AG04450 (cell line): ENCODE data around the gene OTULINL. TPM values are rescaled to one million over a fixed set of nuclear protein-coding genes. Genes with fewer than 3 reads are reported as not detected.

Source experiments
- CTCF ChIA-PET: fragments of 300-600, 350-600 bp; formaldehyde crosslinking; extraction: SDS; loops from one replicate; lab custom pipeline; 2022; ENCODE audit warnings: antibody characterized with exemption, inconsistent platforms; lab: Charles Lee
- POLR2A ChIA-PET: fragments of 350-600 bp; formaldehyde crosslinking; extraction: SDS; loops from one replicate; lab custom pipeline; 2021; ENCODE audit warnings: antibody characterized with exemption, inconsistent platforms; lab: Yijun Ruan, JAX
- DNase-seq: peaks from one replicate; pipeline ENCODE4 v3.0.0-alpha.2; 2011; ENCODE audit warnings: low read depth, low spot score
- H3K27ac ChIP-seq: one replicate; pipeline ENCODE4 v1.5.1; 2012; ENCODE audit warnings: low read depth, low read length, control low read depth
- H3K27me3 ChIP-seq: one replicate; pipeline ENCODE4 v1.6.0; 2012; ENCODE audit warnings: low read length; ENCODE audit not compliant: control insufficient read depth, insufficient read depth
- H3K4me3 ChIP-seq: 2 replicates; pipeline ENCODE4 v1.5.1; 2011; ENCODE audit warnings: mild to moderate bottlenecking, low read depth, low read length, control low read depth
- H3K9me3 ChIP-seq: 2 replicates; pipeline ENCODE4 v1.5.1; 2012; ENCODE audit warnings: low read length; ENCODE audit not compliant: control insufficient read depth, insufficient read depth
- polyA plus RNA-seq: library from polyadenylated mRNA; depleted of rRNA; stranded (reverse); fragments of >200 nt; gene quantifications from 2 replicates; pipeline ENCODE4 v1.2.3, GENCODE V29; 2011
- TF ChIP-seq, protein P1 (sequence below): IDR thresholded peaks from 2 replicates; pipeline ENCODE4 v1.5.1; 2011; ENCODE audit warnings: low read depth, low read length, control low read depth, inconsistent platforms

OTULINL gene
- polyA plus RNA-seq, 1 experiment, result 0.21 TPM

DNA sequence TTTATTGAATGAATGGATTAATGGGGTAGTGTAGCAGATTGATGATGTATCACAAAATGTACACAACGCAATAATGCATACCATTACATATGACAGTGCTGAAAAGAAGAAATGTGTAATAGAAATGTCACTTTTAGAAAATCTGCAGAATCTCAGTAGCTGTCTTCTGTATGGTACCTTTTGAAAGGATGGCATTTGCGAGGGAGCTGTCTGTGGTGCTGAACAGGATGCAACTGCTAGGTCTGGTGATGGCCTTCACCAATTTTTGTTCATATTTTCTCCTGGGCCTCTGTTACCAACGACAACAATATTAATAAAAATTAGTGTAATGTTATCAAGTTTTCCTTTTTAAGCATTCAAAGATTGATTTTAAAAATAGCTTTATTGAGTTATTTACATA, 46.8 kb downstream of the OTULINL start:
- TF ChIP-seq, protein P1, sequence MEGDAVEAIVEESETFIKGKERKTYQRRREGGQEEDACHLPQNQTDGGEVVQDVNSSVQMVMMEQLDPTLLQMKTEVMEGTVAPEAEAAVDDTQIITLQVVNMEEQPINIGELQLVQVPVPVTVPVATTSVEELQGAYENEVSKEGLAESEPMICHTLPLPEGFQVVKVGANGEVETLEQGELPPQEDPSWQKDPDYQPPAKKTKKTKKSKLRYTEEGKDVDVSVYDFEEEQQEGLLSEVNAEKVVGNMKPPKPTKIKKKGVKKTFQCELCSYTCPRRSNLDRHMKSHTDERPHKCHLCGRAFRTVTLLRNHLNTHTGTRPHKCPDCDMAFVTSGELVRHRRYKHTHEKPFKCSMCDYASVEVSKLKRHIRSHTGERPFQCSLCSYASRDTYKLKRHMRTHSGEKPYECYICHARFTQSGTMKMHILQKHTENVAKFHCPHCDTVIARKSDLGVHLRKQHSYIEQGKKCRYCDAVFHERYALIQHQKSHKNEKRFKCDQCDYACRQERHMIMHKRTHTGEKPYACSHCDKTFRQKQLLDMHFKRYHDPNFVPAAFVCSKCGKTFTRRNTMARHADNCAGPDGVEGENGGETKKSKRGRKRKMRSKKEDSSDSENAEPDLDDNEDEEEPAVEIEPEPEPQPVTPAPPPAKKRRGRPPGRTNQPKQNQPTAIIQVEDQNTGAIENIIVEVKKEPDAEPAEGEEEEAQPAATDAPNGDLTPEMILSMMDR, result no peak
- Histone ChIP-seq H3K27ac (no peak overlapping the region), H3K27me3 (no peaks in the 10 kb centered on the region), H3K9me3 (no peaks in the 10 kb centered on the region), H3K4me3 (no peak overlapping the region)
- ChIA-PET CTCF (interaction anchor here (0.8 to 1.1 kb wide), 2 partner anchors 11 to 20 kb away, joined by 3 to 7 read pairs; no protein-coding TSS in a partner anchor), POLR2A (no interaction called here)
- peak; percentile 27 for DNase-seq

DNA sequence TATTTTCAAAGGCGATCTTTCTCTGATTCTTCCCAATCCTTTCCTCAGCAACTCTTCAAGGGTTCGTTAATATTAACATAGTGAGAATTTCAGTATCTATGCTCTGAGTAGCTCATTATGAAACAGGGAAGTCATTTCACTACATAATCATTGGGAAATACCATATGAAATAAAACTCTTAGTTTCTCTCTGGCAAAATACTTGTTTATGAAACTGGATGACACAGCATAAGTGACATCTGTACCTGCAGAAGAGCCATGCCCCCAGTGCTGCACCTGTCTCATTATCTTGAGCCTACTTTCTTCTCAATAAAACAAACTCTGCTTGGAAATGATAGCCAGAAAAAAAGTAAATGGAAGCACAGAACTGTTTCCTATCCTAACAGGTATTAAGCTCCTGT, 49.1 kb downstream of the OTULINL start:
- H3K4me3 ChIP-seq, result no peak overlapping the region
- POLR2A ChIA-PET, result no interaction called here
- CTCF ChIA-PET, result interaction anchor here (2.3 kb wide), 1 partner anchor 18 kb away, joined by 8 read pairs; no protein-coding TSS in a partner anchor
- H3K27me3 ChIP-seq, result peaks cover 3% of the 10 kb centered on the region
- DNase-seq, result no peak
- TF ChIP-seq, protein P1, result no peak
- H3K9me3 ChIP-seq, result no peaks in the 10 kb centered on the region
- H3K27ac ChIP-seq, result no peak overlapping the region

DNA sequence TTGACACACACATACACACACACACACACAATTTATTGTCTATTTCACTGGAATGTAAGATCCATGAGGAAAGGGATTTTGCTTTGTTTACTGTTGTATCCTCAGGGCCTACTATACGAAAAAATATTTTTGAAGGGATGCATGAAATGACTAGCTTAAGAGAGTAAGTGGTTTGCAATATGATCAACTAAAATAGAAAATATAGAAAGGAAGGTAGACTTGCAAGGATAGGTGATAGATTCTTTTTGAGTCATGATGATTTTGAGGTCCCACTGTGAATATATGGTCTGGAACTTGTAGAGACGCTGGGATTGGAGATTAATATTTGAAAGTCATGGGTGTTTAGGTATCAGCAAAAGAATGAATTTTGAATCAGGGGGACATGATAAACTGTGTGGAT, 54.1 kb downstream of the OTULINL start:
- no peak for DNase-seq
- peaks cover 10% of the 10 kb centered on the region for H3K27me3 ChIP-seq
- no peaks in the 10 kb centered on the region for H3K9me3 ChIP-seq
- no peak overlapping the region for H3K4me3 ChIP-seq
- no peak overlapping the region for H3K27ac ChIP-seq
- ChIA-PET CTCF (interaction anchor here (1.1 kb wide), 1 partner anchor 13 kb away, joined by 4 read pairs; no protein-coding TSS in a partner anchor), POLR2A (no interaction called here)
- TF ChIP-seq, protein P1, result no peak

DNA sequence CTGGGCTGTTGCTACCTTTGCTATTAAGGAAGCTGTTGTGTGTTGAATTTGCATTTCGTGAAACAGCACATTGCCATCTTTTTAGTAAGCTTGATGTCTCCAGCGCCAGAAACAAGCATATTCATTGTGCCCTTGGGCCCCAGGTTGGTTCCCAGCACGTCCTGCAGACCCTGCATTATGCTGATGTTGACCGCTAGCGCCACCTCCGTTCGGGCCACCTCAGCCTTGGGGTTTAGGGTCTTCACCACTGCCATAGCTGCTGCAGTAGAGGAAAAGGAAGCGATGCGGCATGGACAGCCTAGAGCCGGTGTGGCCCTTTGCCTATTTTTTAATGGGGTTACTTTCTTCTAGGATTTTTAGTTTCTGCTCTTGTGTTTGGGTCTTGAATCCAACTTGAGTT, 59.2 kb downstream of the OTULINL start:
- Histone ChIP-seq H3K4me3 (no peak overlapping the region), H3K27me3 (peaks cover 7% of the 10 kb centered on the region), H3K9me3 (no peaks in the 10 kb centered on the region), H3K27ac (no peak overlapping the region)
- TF ChIP-seq, protein P1, result no peak
- no peak for DNase-seq
- ChIA-PET POLR2A (no interaction called here), CTCF (no interaction called here)

DNA sequence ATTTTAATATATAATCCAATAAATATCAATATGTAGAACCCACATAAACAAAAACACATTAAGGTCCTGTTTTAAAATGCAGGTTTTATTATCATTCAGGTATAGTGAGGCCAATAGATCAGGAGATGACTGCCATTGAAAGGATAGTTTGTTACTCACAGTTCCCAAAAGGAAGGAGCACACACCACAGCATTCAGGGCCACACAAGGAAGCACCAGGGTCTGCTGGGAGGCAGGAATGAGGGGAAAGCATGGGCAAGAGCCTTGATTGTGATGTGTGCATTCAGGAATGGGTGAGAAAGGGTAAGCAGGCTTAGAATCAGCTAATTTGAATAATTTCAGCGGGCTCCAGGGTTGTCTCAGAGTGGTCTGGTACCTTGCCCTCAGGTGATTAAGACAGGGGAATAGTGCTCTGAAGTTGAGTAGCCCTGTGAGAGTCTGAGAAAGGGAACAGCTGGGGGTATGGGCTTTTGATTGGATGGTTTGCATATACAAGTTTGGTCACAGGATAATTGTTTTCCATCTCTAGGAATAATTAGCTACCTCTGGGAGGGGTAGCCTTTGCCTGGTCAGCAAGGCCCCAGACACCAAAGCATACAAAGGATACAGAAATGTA, 63.1 kb downstream of the OTULINL start:
- H3K27me3 ChIP-seq, result peaks cover 5% of the 10 kb centered on the region
- CTCF ChIA-PET, result interaction anchor here (1.0 to 1.1 kb wide), 2 partner anchors 245 to 246 kb away, joined by 4 to 7 read pairs; no protein-coding TSS in a partner anchor
- POLR2A ChIA-PET, result no interaction called here
- DNase-seq, result no peak
- no peak overlapping the region for H3K4me3 ChIP-seq
- TF ChIP-seq, protein P1, result no peak
- no peaks in the 10 kb centered on the region for H3K9me3 ChIP-seq
- no peak overlapping the region for H3K27ac ChIP-seq
